Mesenchymal stem cell (in vitro differentiated cells and primary cell): ENCODE measurements around the gene TRIM43.
"Not testable (repeated sequence)": the region's sequence is repeated elsewhere in the genome, so short reads cannot be mapped to it uniquely, and the experiment has no call there.

Experiments used
- DNase-seq: peaks from one replicate; pipeline ENCODE4 v3.0.0-alpha.2; 2013
- H2AFZ ChIP-seq: one replicate; pipeline ENCODE4 v1.6.1; 2013; ENCODE audit warnings: low read depth, mild to moderate bottlenecking, control low read depth, inconsistent platforms, low read length, moderate library complexity
- H2AK5ac ChIP-seq: 2 replicates; pipeline ENCODE4 v1.6.1; 2013; ENCODE audit warnings: low read length, moderate library complexity, mild to moderate bottlenecking, inconsistent platforms; ENCODE audit not compliant: severe bottlenecking
- H2BK120ac ChIP-seq: one replicate; pipeline ENCODE4 v1.6.1; 2013; ENCODE audit warnings: low read depth, mild to moderate bottlenecking, inconsistent platforms, low read length, moderate library complexity
- H2BK12ac ChIP-seq, 2 experiments: one replicate each; pipeline ENCODE4 v1.6.1; 2013; ENCODE audit warnings: inconsistent platforms in 2 of 2, low read length in 2 of 2, mild to moderate bottlenecking in 2 of 2, moderate library complexity in 2 of 2, control low read depth in 1 of 2
- H2BK15ac ChIP-seq: one replicate; pipeline ENCODE4 v1.6.1; 2013; ENCODE audit warnings: mild to moderate bottlenecking, low read depth, inconsistent platforms; ENCODE audit not compliant: poor library complexity, severe bottlenecking
- H2BK5ac ChIP-seq: 2 replicates; pipeline ENCODE4 v1.6.1; 2013; ENCODE audit warnings: low read depth, mild to moderate bottlenecking, low read length, control low read depth, inconsistent platforms; ENCODE audit not compliant: poor library complexity, severe bottlenecking
- H3K14ac ChIP-seq, 2 experiments: one replicate each; pipeline ENCODE4 v1.6.1; 2013; ENCODE audit warnings: inconsistent platforms in 2 of 2, low read length in 2 of 2, control low read depth in 1 of 2, mild to moderate bottlenecking in 1 of 2, moderate library complexity in 1 of 2
- H3K18ac ChIP-seq, 2 experiments: one replicate each; pipeline ENCODE4 v1.6.1; 2013; ENCODE audit warnings: inconsistent platforms in 2 of 2, low read length in 2 of 2, control low read depth in 1 of 2, low read depth in 1 of 2, mild to moderate bottlenecking in 1 of 2
- H3K23ac ChIP-seq, 2 experiments: one replicate each; pipeline ENCODE4 v1.6.1; 2013; ENCODE audit warnings: inconsistent platforms in 2 of 2, low read length in 2 of 2, mild to moderate bottlenecking in 2 of 2, moderate library complexity in 2 of 2, control low read depth in 1 of 2
- H3K27ac ChIP-seq: 2 replicates; pipeline ENCODE4 v1.5.1; 2013; ENCODE audit warnings: mild to moderate bottlenecking, moderate library complexity, low read length, control low read depth, inconsistent platforms; ENCODE audit not compliant: poor library complexity, severe bottlenecking
- H3K27me3 ChIP-seq, 2 experiments: 2 replicates each; pipeline versions ENCODE4 v1.6.1 to v1.7.0; 2013; ENCODE audit warnings: low read length in 2 of 2, mild to moderate bottlenecking in 2 of 2, moderate library complexity in 2 of 2, control low read depth in 1 of 2, inconsistent platforms in 1 of 2; ENCODE audit not compliant: control insufficient read depth in 1 of 2, insufficient read depth in 1 of 2
- H3K36me3 ChIP-seq, 2 experiments: 2 replicates each; pipeline versions ENCODE4 v1.6.1 to v1.7.0; 2013; ENCODE audit warnings: low read length in 2 of 2, control low read depth in 1 of 2, inconsistent platforms in 1 of 2, low read depth in 1 of 2, mild to moderate bottlenecking in 1 of 2; ENCODE audit not compliant: insufficient read depth in 2 of 2, control insufficient read depth in 1 of 2
- H3K4ac ChIP-seq, 2 experiments: one replicate each; pipeline ENCODE4 v1.6.1; 2013; ENCODE audit warnings: inconsistent platforms in 2 of 2, low read length in 2 of 2, mild to moderate bottlenecking in 2 of 2, moderate library complexity in 2 of 2, control low read depth in 1 of 2, low read depth in 1 of 2
- H3K4me1 ChIP-seq: 2 replicates; pipeline ENCODE4 v1.6.1; 2013; ENCODE audit warnings: low read depth, low read length, control low read depth; ENCODE audit not compliant: control insufficient read depth, insufficient read depth
- H3K4me2 ChIP-seq: 2 replicates; pipeline ENCODE4 v1.6.1; 2013; ENCODE audit warnings: low read length, mild to moderate bottlenecking, inconsistent platforms; ENCODE audit not compliant: poor library complexity, severe bottlenecking
- H3K4me3 ChIP-seq, 2 experiments: 2 replicates each; pipeline versions ENCODE4 v1.5.1 to v1.7.0; 2013; ENCODE audit warnings: low read length in 2 of 2, mild to moderate bottlenecking in 2 of 2, control low read depth in 1 of 2, low read depth in 1 of 2; ENCODE audit not compliant: insufficient read depth in 1 of 2
- H3K79me1 ChIP-seq: replicated peaks from 2 replicates; pipeline ENCODE4 v1.6.1; 2013; ENCODE audit warnings: mild to moderate bottlenecking, control low read depth, low read length, inconsistent platforms; ENCODE audit not compliant: poor library complexity, severe bottlenecking
- H3K9ac ChIP-seq: 2 replicates; pipeline ENCODE4 v1.7.0; 2013; ENCODE audit warnings: mild to moderate bottlenecking, low read length, moderate library complexity
- H3K9me3 ChIP-seq: 2 replicates; pipeline ENCODE4 v1.7.0; 2013; ENCODE audit warnings: mild to moderate bottlenecking, low read length; ENCODE audit not compliant: control insufficient read depth
- H4K8ac ChIP-seq: one replicate; pipeline ENCODE4 v1.6.1; 2013; ENCODE audit warnings: inconsistent platforms, mild to moderate bottlenecking, low read length, moderate library complexity
- H4K91ac ChIP-seq: one replicate; pipeline ENCODE4 v1.6.1; 2013; ENCODE audit warnings: mild to moderate bottlenecking, low read length, inconsistent platforms
- WGBS: methylation state at CpG from one replicate; pipeline ENCODE4 v1.1.7; 2013; ENCODE audit warnings: mixed read lengths; 5-methylcytosine and 5-hydroxymethylcytosine counted together

Gene TRIM43

GRCh38 chr2:95583545-95583944 is 8.3 kb upstream of the TRIM43 start:
- DNase-seq, H3K27me3 ChIP-seq: not testable (repeated sequence)

GRCh38 chr2:95584321-95584720 is 7.5 kb upstream of the TRIM43 start:
- H3K4ac ChIP-seq, H2BK5ac ChIP-seq, H2BK120ac ChIP-seq, H4K91ac ChIP-seq, H2BK12ac ChIP-seq, H3K18ac ChIP-seq, H3K79me1 ChIP-seq, H3K9me3 ChIP-seq, H3K36me3 ChIP-seq, H2BK15ac ChIP-seq, H3K14ac ChIP-seq, H3K9ac ChIP-seq, H3K4me3 ChIP-seq, H3K27ac ChIP-seq, H3K4me2 ChIP-seq, H3K23ac ChIP-seq, H2AFZ ChIP-seq, DNase-seq, H3K27me3 ChIP-seq, H4K8ac ChIP-seq, H2AK5ac ChIP-seq, H3K4me1 ChIP-seq: not testable (repeated sequence)
- WGBS, result no CpG with 5 or more reads among the region's 1 CpG

More at GRCh38 chr2:95583545-95583944, 8.3 kb upstream of the TRIM43 start:
- not testable (repeated sequence) for H3K4me2 ChIP-seq, H2AFZ ChIP-seq, H3K4me3 ChIP-seq, H3K79me1 ChIP-seq, H3K27ac ChIP-seq, H2BK15ac ChIP-seq, H3K4me1 ChIP-seq, H3K9ac ChIP-seq, H2AK5ac ChIP-seq, H4K8ac ChIP-seq, H4K91ac ChIP-seq, H3K23ac ChIP-seq, H3K9me3 ChIP-seq, H2BK12ac ChIP-seq, H2BK5ac ChIP-seq, H3K18ac ChIP-seq, H2BK120ac ChIP-seq, H3K36me3 ChIP-seq, H3K14ac ChIP-seq, H3K4ac ChIP-seq
- 81% methylated on average over 2 of the region's 4 CpGs for WGBS

GRCh38 chr2:95589777-95590536 is 1.8 kb upstream of the TRIM43 start:
- not testable (repeated sequence) for H3K36me3 ChIP-seq, H3K4me3 ChIP-seq, H2BK120ac ChIP-seq, H2BK5ac ChIP-seq, H4K91ac ChIP-seq, H3K9me3 ChIP-seq, H3K9ac ChIP-seq, H3K27ac ChIP-seq, H3K4ac ChIP-seq, H4K8ac ChIP-seq, H3K4me1 ChIP-seq, H2AFZ ChIP-seq, H2BK15ac ChIP-seq, H3K79me1 ChIP-seq, DNase-seq, H3K23ac ChIP-seq, H2BK12ac ChIP-seq, H3K27me3 ChIP-seq, H3K14ac ChIP-seq, H3K4me2 ChIP-seq, H2AK5ac ChIP-seq, H3K18ac ChIP-seq
- no CpG with 5 or more reads among the region's 4 CpGs for WGBS

DNA sequence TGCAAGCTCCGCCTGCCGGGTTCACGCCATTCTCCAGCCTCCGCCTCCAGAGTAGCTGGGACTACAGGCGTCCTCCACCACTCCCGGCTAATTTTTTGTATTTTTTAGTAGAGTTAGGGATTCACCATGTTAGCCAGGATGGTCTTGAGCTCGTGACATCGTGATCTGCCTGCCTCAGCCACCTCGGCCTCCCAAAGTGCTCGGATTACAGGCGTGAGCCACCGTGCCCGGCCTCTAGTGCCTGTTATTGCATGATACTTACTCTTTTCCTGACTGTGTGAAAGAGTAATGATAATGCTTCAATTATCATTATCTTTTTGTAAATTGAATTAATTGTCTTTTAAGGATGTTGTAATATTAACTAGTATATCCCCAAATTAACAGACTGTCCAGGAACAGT is 1.2 kb downstream of the TRIM43 start:
- not testable (repeated sequence) for H3K4me1 ChIP-seq, H2AFZ ChIP-seq, H3K18ac ChIP-seq, H3K36me3 ChIP-seq, H3K79me1 ChIP-seq, H3K4me2 ChIP-seq, H2BK12ac ChIP-seq, H4K91ac ChIP-seq, H3K27me3 ChIP-seq, H3K9me3 ChIP-seq, H2AK5ac ChIP-seq, H2BK5ac ChIP-seq, DNase-seq, H4K8ac ChIP-seq, H2BK120ac ChIP-seq, H3K4me3 ChIP-seq, H3K9ac ChIP-seq, H3K4ac ChIP-seq, H3K14ac ChIP-seq, H3K27ac ChIP-seq, H2BK15ac ChIP-seq, H3K23ac ChIP-seq
- WGBS, result 78% methylated on average over 8 of the region's 13 CpGs
